RWPE2 (cell line): ENCODE results near the gene BTBD9.
"Not testable (repeated sequence)": the region's sequence is repeated elsewhere in the genome, so short reads cannot be mapped to it uniquely, and the experiment has no call there.

Source experiments
- ATAC-seq: fragments of 200-7000 bp; cut with Tn5 transposase; 3 replicates; pipeline ENCODE4 v1.9.1; 2021; ENCODE audit warnings: low read depth
- DNase-seq: peaks from one replicate; pipeline ENCODE4 v3.0.0-alpha.2; 2020; ENCODE audit warnings: low spot score
- H3K27ac ChIP-seq: fragments of 450-650 bp; 2 replicates; pipeline ENCODE4 v1.5.1; 2017; ENCODE audit warnings: mild to moderate bottlenecking; ENCODE audit not compliant: poor library complexity, severe bottlenecking
- H3K27me3 ChIP-seq: fragments of 250-450 bp; sonication (Bioruptor Pico); 2 replicates; pipeline ENCODE4 v1.5.1; 2021; ENCODE audit warnings: mild to moderate bottlenecking, moderate library complexity; ENCODE audit not compliant: insufficient read depth, poor library complexity, severe bottlenecking
- H3K36me3 ChIP-seq: fragments of 250-450 bp; sonication (Bioruptor Pico); 2 replicates; pipeline ENCODE4 v1.5.1; 2020; ENCODE audit warnings: low read depth, mild to moderate bottlenecking, moderate library complexity
- H3K4me1 ChIP-seq: fragments of 250-450 bp; sonication (Bioruptor Pico); 2 replicates; pipeline ENCODE4 v1.5.1; 2021; ENCODE audit warnings: mild to moderate bottlenecking, moderate library complexity; ENCODE audit not compliant: insufficient read depth, poor library complexity, severe bottlenecking
- H3K4me3 ChIP-seq: fragments of 250-450 bp; sonication (Bioruptor Pico); 2 replicates; pipeline ENCODE4 v1.5.1; 2021; ENCODE audit warnings: mild to moderate bottlenecking, moderate library complexity; ENCODE audit not compliant: severe bottlenecking
- H3K9me3 ChIP-seq: fragments of 250-450 bp; sonication (Bioruptor Pico); 2 replicates; pipeline ENCODE4 v1.5.1; 2021; ENCODE audit warnings: mild to moderate bottlenecking, moderate library complexity; ENCODE audit not compliant: severe bottlenecking
- TF ChIP-seq, protein P1 (sequence below): fragments of 450-650 bp; IDR thresholded peaks from one replicate; pipeline ENCODE4 v1.5.1; 2017; ENCODE audit warnings: mild to moderate bottlenecking, moderate library complexity; ENCODE audit not compliant: poor library complexity, severe bottlenecking

BTBD9 gene

DNA sequence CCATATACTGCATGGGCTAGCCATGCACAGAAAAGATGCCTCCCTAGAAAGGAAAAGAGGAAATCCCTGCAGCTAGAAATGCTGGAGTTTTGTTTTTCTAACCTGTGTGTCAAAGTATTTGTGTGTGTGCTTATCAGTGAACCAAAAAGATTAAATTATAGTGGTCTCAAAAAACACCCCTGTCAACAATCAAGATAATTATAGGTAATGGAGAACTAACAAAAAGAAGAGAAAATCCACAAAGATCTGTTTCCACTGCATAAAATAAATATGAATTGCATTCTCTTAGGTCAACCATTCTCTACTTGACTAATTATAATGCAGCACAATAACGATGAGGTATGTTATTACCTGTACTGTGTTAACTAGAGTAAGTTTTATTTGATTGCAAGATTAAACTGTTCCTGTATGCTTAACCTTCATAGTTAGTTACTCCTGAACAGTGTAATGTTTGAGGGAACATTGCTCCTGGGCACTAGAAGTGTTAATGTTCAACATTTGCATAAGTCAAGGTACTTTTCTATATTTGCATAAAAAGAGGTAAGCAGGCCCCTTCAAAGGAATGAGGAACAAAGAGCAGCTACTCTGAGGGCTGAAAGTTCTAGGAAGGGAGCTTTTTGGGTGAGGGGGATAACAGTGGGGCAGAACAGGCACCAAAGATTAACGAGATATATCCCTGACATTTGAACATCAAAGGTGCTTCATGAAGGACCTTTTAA, 212.1 kb downstream of the BTBD9 start:
- H3K4me3 ChIP-seq = no peak overlapping the region
- H3K4me1 ChIP-seq = no peaks in the 10 kb centered on the region
- TF ChIP-seq, protein P1, sequence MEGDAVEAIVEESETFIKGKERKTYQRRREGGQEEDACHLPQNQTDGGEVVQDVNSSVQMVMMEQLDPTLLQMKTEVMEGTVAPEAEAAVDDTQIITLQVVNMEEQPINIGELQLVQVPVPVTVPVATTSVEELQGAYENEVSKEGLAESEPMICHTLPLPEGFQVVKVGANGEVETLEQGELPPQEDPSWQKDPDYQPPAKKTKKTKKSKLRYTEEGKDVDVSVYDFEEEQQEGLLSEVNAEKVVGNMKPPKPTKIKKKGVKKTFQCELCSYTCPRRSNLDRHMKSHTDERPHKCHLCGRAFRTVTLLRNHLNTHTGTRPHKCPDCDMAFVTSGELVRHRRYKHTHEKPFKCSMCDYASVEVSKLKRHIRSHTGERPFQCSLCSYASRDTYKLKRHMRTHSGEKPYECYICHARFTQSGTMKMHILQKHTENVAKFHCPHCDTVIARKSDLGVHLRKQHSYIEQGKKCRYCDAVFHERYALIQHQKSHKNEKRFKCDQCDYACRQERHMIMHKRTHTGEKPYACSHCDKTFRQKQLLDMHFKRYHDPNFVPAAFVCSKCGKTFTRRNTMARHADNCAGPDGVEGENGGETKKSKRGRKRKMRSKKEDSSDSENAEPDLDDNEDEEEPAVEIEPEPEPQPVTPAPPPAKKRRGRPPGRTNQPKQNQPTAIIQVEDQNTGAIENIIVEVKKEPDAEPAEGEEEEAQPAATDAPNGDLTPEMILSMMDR = no peak
- H3K27me3 ChIP-seq = no peaks in the 10 kb centered on the region
- H3K36me3 ChIP-seq = no peaks in the 10 kb centered on the region
- ATAC-seq (no peak), DNase-seq (no peak)
- H3K27ac ChIP-seq = no peak overlapping the region
- no peaks in the 10 kb centered on the region for H3K9me3 ChIP-seq

DNA sequence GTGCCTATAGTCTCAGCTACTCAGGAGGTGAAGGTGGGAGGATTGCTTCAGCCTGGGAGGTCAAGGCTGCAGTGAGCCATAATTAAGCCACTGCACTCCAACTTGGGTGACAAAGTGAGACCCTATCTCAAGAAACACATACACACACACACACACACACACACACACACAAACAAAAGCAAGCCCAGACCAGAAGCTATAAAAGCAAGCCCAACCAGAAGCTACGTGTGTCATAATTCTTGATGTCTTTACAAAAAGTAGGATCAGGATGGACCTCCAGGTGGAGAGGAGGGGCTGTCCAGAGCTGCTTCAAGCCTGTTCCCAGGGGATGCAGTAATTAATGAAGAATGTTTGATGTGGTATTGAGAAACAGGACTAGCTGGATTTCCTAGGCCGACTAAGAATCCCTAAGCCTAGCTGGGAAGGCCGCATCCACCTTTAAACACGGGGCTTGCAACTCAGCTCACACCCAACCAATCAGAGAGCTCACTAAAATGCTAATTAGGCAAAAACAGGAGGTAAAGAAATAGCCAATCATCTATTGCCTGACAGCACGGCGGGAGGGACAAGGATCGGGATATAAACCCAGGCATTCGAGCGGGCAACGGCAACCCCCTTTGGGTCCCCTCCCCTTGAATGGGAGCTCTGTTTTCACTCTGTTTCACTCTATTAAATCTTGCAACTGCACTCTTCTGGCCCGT, 213.8 kb downstream of the BTBD9 start:
- not testable (repeated sequence) for DNase-seq, H3K4me1 ChIP-seq, H3K9me3 ChIP-seq, H3K4me3 ChIP-seq, H3K27ac ChIP-seq, H3K27me3 ChIP-seq, ATAC-seq, H3K36me3 ChIP-seq

DNA sequence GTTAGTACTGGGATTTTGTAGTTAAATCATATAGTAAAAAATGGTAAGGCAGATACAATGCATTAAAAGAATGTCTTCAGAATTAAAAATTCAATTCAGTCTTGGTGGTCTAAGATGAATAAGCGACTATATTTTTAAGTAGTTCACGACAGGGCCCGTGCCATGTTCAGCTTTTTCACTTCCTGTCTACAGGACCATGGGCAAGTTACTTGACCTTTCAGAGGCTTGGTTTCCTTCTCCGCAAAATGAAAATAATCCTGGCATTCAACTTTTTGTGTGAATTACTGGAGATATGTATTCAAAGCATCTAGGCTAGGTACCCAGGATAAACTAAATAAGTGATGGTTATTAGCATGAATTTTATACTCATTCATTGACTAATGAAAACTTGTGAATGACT, 216.0 kb downstream of the BTBD9 start:
- TF ChIP-seq, protein P1 = no peak
- DNase-seq (no peak), ATAC-seq (no peak)
- H3K4me3 ChIP-seq = no peak overlapping the region
- H3K4me1 ChIP-seq = no peaks in the 10 kb centered on the region
- no peaks in the 10 kb centered on the region for H3K27me3 ChIP-seq
- no peak overlapping the region for H3K27ac ChIP-seq
- H3K9me3 ChIP-seq = no peaks in the 10 kb centered on the region
- no peaks in the 10 kb centered on the region for H3K36me3 ChIP-seq

DNA sequence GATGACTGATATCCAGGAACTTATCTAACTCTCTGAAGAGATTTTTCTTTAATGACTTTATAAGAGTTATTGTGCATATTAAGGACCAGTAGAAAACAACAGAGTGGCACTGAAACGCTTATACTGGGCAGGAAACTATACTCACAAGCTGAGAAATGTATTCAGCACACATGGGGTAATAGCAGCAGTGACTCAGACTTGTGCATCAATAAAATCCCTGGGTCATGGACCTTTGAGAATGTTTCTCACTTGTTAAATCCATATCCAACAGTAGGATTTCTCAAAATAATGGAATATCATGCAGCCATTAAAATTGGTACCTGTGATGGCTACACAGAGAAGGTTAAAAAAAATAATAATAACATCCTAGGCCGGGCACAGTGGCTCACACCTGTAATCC, 219.5 kb downstream of the BTBD9 start:
- H3K36me3 ChIP-seq = no peaks in the 10 kb centered on the region
- no peak for DNase-seq
- TF ChIP-seq, protein P1 = no peak
- H3K4me1 ChIP-seq = no peaks in the 10 kb centered on the region
- no peak for ATAC-seq
- H3K9me3 ChIP-seq = no peaks in the 10 kb centered on the region
- no peak overlapping the region for H3K4me3 ChIP-seq
- no peak overlapping the region for H3K27ac ChIP-seq
- H3K27me3 ChIP-seq = no peaks in the 10 kb centered on the region

DNA sequence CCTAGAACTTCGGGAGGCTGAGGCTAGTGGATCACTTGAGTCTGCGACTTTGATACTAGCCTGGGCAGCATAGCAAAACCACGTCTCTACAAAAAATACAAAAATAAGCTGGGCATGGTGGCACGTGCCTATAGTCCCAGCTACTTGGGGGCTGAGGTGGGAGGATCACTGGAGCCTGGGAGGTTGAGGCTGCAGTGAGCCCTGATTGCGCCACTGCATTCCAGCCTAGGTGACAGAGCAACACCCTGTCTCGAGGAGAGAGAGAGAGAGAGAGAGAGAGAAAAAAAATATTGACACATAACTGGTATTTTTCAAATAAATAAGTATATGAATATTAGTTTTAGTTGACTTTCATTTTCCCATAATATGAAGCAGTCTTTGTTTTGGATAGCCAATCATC, 222.2 kb downstream of the BTBD9 start:
- Histone ChIP-seq H3K4me3 (no peak overlapping the region), H3K27ac (no peak overlapping the region), H3K27me3 (no peaks in the 10 kb centered on the region), H3K9me3 (no peaks in the 10 kb centered on the region), H3K36me3 (no peaks in the 10 kb centered on the region), H3K4me1 (no peaks in the 10 kb centered on the region)
- ATAC-seq (no peak), DNase-seq (no peak)
- TF ChIP-seq, protein P1 = no peak
